CD4-positive, alpha-beta T cell (primary cell): ENCODE measurements around the gene UBE3B. TPM values are rescaled to one million over a fixed set of nuclear protein-coding genes. Genes with fewer than 3 reads are reported as not detected.

Experiments
- ATAC-seq: fragments of 200-7000 bp; cut with Tn5 transposase; one replicate; pipeline ENCODE4 v1.10.0; 2022; ENCODE audit warnings: mild to moderate bottlenecking; ENCODE audit not compliant: poor library complexity
- CTCF ChIA-PET: fragments of 350-600 bp; sonication (Branson Sonifier 250); formaldehyde crosslinking; loops from one replicate; lab custom pipeline; 2021; ENCODE audit warnings: antibody characterized with exemption, inconsistent platforms; lab: Charles Lee
- POLR2A ChIA-PET: fragments of 350-600 bp; sonication (Branson Sonifier 250); formaldehyde crosslinking; loops from one replicate; lab custom pipeline; 2021; ENCODE audit warnings: antibody characterized with exemption, inconsistent platforms; lab: Charles Lee
- DNase-seq, 14 experiments: peaks; one replicate each; pipeline ENCODE4 v3.0.0-alpha.2; 2013 to 2020; ENCODE audit warnings: mixed read lengths in 2 of 14
- H3K27ac ChIP-seq, 2 donors: one replicate each; pipeline versions ENCODE4 v1.5.1 to v1.7.0; 2013; ENCODE audit warnings: low read length in 2 of 2, low read depth in 1 of 2, mild to moderate bottlenecking in 1 of 2
- H3K27me3 ChIP-seq, 2 experiments: 1 replicate in 1 of 2; 2 replicates in 1 of 2; pipeline versions ENCODE4 v1.6.1 to v1.7.0; 2013; ENCODE audit warnings: low read length in 2 of 2, control low read depth in 1 of 2, mild to moderate bottlenecking in 1 of 2, moderate library complexity in 1 of 2; ENCODE audit not compliant: insufficient read depth in 2 of 2, control insufficient read depth in 1 of 2
- H3K36me3 ChIP-seq: one replicate; pipeline ENCODE4 v1.6.1; 2013; ENCODE audit warnings: low read length, control low read depth; ENCODE audit not compliant: insufficient read depth
- H3K4me1 ChIP-seq: one replicate; pipeline ENCODE4 v1.6.1; 2013; ENCODE audit warnings: low read length, control low read depth; ENCODE audit not compliant: insufficient read depth
- H3K4me3 ChIP-seq: one replicate; pipeline ENCODE4 v1.5.1; 2013; ENCODE audit warnings: mild to moderate bottlenecking, low read length, moderate library complexity
- H3K9me3 ChIP-seq, 2 experiments: 1 replicate in 1 of 2; 2 replicates in 1 of 2; pipeline versions ENCODE4 v1.6.1 to v1.7.0; 2013; ENCODE audit warnings: low read length in 2 of 2, mild to moderate bottlenecking in 2 of 2, control low read depth in 1 of 2, moderate library complexity in 1 of 2; ENCODE audit not compliant: control insufficient read depth in 1 of 2, insufficient read depth in 1 of 2
- H3K27ac Mint-ChIP-seq: one replicate; pipeline ENCODE4 v1.8.0; 2020; ENCODE audit warnings: mixed read lengths
- H3K27me3 Mint-ChIP-seq: one replicate; pipeline ENCODE4 v1.8.0; 2021; ENCODE audit warnings: mixed read lengths
- H3K36me3 Mint-ChIP-seq: one replicate; pipeline ENCODE4 v1.8.0; 2021; ENCODE audit warnings: low read depth, mixed read lengths
- H3K4me1 Mint-ChIP-seq: one replicate; pipeline ENCODE4 v1.8.0; 2021; ENCODE audit warnings: low read depth, mixed read lengths
- H3K4me3 Mint-ChIP-seq: one replicate; pipeline ENCODE4 v1.8.0; 2020; ENCODE audit warnings: mild to moderate bottlenecking, mixed read lengths
- H3K9me3 Mint-ChIP-seq: one replicate; pipeline ENCODE4 v1.8.0; 2020; ENCODE audit warnings: mixed read lengths
- intact Hi-C, 2 experiments: fragments of 100-400 bp; cut with DNase I in 1 of 2; cut with micrococcal nuclease in 1 of 2; formaldehyde crosslinking; loops; one replicate each; pipeline versions ENCODE4 v1.15.1 to v1.9.0; 2023 to 2025; cut with DNase I, micrococcal nuclease
- total RNA-seq, 174 experiments: library from RNA in 2 of 174; stranded (reverse) in 2 of 174; gene quantifications; one replicate each; pipeline ENCODE4 v1.2.3 and lab custom pipeline; 2021 to 2026
- TF ChIP-seq, protein P1 (sequence below): fragments of 200-600 bp; IDR thresholded peaks from one replicate; pipeline ENCODE4 v1.8.0; 2022; ENCODE audit warnings: antibody characterized with exemption, mild to moderate bottlenecking

Gene UBE3B
- total RNA-seq, 2 experiments from 2014 or later, result 17.2 to 19.9 TPM

DNA sequence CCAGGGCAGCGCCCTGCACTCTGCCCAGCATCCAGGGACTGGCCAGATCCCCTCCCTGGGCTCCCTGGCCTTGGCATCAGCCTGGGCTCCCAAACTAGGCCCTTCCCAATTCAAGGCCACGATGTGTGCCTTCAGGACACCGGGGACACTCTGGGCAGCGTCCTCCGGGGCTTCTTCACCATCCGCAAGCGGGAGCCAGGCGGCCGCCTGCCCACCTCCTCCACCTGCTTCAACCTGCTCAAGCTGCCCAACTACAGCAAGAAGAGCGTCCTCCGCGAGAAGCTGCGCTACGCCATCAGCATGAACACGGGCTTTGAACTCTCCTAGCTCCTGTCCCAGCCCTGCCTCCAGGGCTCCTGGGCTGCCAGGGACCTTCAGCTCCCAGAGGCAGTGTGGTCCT lies 57.0 kb downstream of the UBE3B start:
- Mint-ChIP-seq H3K27me3 (no peaks in the 10 kb centered on the region), H3K36me3 (peaks cover 53% of the 10 kb centered on the region), H3K4me3 (no peak overlapping the region), H3K27ac (no peak overlapping the region), H3K9me3 (no peaks in the 10 kb centered on the region), H3K4me1 (no peaks in the 10 kb centered on the region)
- Histone ChIP-seq H3K9me3 (no peaks in the 10 kb centered on the region), H3K4me1 (no peaks in the 10 kb centered on the region), H3K27ac (no peak overlapping the region), H3K36me3 (peaks cover 30% of the 10 kb centered on the region), H3K27me3 (no peaks in the 10 kb centered on the region), H3K4me3 (no peak overlapping the region)
- ChIA-PET POLR2A (no interaction called here), CTCF (no interaction called here)
- ATAC-seq, result no peak
- TF ChIP-seq, protein P1, sequence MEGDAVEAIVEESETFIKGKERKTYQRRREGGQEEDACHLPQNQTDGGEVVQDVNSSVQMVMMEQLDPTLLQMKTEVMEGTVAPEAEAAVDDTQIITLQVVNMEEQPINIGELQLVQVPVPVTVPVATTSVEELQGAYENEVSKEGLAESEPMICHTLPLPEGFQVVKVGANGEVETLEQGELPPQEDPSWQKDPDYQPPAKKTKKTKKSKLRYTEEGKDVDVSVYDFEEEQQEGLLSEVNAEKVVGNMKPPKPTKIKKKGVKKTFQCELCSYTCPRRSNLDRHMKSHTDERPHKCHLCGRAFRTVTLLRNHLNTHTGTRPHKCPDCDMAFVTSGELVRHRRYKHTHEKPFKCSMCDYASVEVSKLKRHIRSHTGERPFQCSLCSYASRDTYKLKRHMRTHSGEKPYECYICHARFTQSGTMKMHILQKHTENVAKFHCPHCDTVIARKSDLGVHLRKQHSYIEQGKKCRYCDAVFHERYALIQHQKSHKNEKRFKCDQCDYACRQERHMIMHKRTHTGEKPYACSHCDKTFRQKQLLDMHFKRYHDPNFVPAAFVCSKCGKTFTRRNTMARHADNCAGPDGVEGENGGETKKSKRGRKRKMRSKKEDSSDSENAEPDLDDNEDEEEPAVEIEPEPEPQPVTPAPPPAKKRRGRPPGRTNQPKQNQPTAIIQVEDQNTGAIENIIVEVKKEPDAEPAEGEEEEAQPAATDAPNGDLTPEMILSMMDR, result no peak
- no peak for DNase-seq
- intact Hi-C loops, result no loop called here

GRCh38 chr12:109535231-109535862 lies 57.9 kb downstream of the UBE3B start:
- peaks cover 24% of the 10 kb centered on the region for H3K36me3 ChIP-seq

DNA sequence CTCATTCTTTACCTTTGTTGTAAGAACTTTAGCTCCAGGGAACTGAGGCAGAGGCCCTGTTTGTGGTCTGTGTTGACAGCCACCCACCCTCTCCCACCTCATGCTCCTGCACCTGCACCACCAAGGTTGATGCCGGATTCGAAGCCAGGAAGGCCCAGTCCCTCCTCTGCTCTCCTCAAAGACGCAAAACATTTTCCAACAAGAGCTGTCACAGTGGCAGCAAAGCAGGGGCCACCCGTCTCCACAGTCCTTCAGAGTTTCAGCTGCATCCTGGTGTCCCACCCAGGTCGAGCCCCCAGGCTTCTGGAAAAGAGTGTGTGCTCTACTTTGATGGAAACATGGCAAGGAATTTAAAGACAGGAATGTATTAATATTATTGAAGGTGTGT lies 58.4 kb downstream of the UBE3B start:
- Histone ChIP-seq H3K4me3 (no peak overlapping the region), H3K9me3 (no peaks in the 10 kb centered on the region), H3K27ac (no peak overlapping the region), H3K4me1 (no peaks in the 10 kb centered on the region), H3K36me3 (peaks cover 19% of the 10 kb centered on the region), H3K27me3 (no peaks in the 10 kb centered on the region)
- intact Hi-C loops, result no loop called here
- POLR2A ChIA-PET, result no interaction called here
- TF ChIP-seq, protein P1, result no peak
- no peaks in the 10 kb centered on the region for H3K27me3 Mint-ChIP-seq
- H3K36me3 Mint-ChIP-seq, result peaks cover 39% of the 10 kb centered on the region
- CTCF ChIA-PET, result no interaction called here
- DNase-seq (no peak), ATAC-seq (no peak)
- H3K9me3 Mint-ChIP-seq, result no peaks in the 10 kb centered on the region
- no peak overlapping the region for H3K27ac Mint-ChIP-seq
- H3K4me3 Mint-ChIP-seq, result no peak overlapping the region
- H3K4me1 Mint-ChIP-seq, result no peaks in the 10 kb centered on the region

More at GRCh38 chr12:109535231-109535862, 57.9 kb downstream of the UBE3B start:
- Histone ChIP-seq H3K4me1 (no peaks in the 10 kb centered on the region), H3K9me3 (no peaks in the 10 kb centered on the region), H3K27ac (no peak overlapping the region), H3K4me3 (no peak overlapping the region), H3K27me3 (no peaks in the 10 kb centered on the region)
- no peak for ATAC-seq
- intact Hi-C loops, result no loop called here
- POLR2A ChIA-PET, result no interaction called here
- Mint-ChIP-seq H3K4me3 (no peak overlapping the region), H3K27ac (no peak overlapping the region), H3K4me1 (no peaks in the 10 kb centered on the region), H3K36me3 (peaks cover 44% of the 10 kb centered on the region), H3K9me3 (no peaks in the 10 kb centered on the region), H3K27me3 (no peaks in the 10 kb centered on the region)
- no peak for DNase-seq
- TF ChIP-seq, protein P1, result no peak
- CTCF ChIA-PET, result no interaction called here
